ENCODE results near the gene LRRC59. TPM values are rescaled to one million over a fixed set of nuclear protein-coding genes. Genes with fewer than 3 reads are reported as not detected.
A peak's percentile ranks its signal among the peaks of the same experiment; 100 is the strongest.
"Not testable (repeated sequence)": the region's sequence is repeated elsewhere in the genome, so short reads cannot be mapped to it uniquely, and the experiment has no call there.

The LRRC59 gene
- total and polyA plus RNA-seq, 11 donors, result 13.7 to 150 (median 28.6) TPM

GRCh38 chr17:50339381-50339780, 57.9 kb downstream of the LRRC59 start:
- intact Hi-C loops (cut with DNase I), result no loop called here
- H3K9me3 ChIP-seq, result peaks cover 0 to 15% (median 0%) of the 10 kb centered on the region in 12 donors
- no peak for ATAC-seq

DNA sequence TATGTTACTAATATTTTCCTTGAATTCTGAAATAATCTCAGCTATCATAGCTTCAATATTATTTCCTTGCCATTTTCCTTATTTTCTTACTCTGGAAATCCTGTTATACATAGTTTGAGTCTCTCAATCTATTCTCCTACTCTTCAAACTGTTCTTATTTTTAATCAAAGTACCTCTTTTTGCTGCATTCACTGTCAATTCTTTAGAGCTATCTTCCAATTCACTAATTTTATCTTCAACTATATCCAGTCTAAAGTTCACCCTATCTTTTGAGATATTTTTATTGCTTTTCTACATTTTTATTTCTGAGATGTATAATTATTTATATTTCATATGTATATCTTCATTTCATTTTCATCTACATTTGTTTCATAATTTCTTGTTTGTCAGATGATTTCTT, 58.7 kb downstream of the LRRC59 start:
- intact Hi-C loops (cut with DNase I), result no loop called here
- Histone ChIP-seq H3K4me3 (no peak overlapping the region), H3K4me1 (no peaks in the 10 kb centered on the region), H3K9me3 (peaks cover 0 to 15% (median 0%) of the 10 kb centered on the region in 12 donors), H3K36me3 (no peaks in the 10 kb centered on the region), H3K27me3 (no peaks in the 10 kb centered on the region), H3K27ac (no peak overlapping the region)
- no peak for DNase-seq
- ATAC-seq, result no peak
- no peak for TF ChIP-seq POLR2A (IDR thresholded peaks at IDR 0.05)
- TF ChIP-seq, protein P1, sequence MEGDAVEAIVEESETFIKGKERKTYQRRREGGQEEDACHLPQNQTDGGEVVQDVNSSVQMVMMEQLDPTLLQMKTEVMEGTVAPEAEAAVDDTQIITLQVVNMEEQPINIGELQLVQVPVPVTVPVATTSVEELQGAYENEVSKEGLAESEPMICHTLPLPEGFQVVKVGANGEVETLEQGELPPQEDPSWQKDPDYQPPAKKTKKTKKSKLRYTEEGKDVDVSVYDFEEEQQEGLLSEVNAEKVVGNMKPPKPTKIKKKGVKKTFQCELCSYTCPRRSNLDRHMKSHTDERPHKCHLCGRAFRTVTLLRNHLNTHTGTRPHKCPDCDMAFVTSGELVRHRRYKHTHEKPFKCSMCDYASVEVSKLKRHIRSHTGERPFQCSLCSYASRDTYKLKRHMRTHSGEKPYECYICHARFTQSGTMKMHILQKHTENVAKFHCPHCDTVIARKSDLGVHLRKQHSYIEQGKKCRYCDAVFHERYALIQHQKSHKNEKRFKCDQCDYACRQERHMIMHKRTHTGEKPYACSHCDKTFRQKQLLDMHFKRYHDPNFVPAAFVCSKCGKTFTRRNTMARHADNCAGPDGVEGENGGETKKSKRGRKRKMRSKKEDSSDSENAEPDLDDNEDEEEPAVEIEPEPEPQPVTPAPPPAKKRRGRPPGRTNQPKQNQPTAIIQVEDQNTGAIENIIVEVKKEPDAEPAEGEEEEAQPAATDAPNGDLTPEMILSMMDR (IDR thresholded peaks at IDR 0.05), result no peak

More at GRCh38 chr17:50339381-50339780, 57.9 kb downstream of the LRRC59 start:
- Histone ChIP-seq H3K36me3 (no peaks in the 10 kb centered on the region), H3K4me1 (no peaks in the 10 kb centered on the region), H3K4me3 (no peak overlapping the region), H3K27me3 (no peaks in the 10 kb centered on the region), H3K27ac (no peak overlapping the region)
- no peak for TF ChIP-seq POLR2A (IDR thresholded peaks at IDR 0.05)
- TF ChIP-seq, protein P1 (IDR thresholded peaks at IDR 0.05), result no peak
- DNase-seq, result no peak

GRCh38 chr17:50337956-50338355, 59.4 kb downstream of the LRRC59 start:
- Histone ChIP-seq H3K27me3 (no peaks in the 10 kb centered on the region), H3K27ac (no peak overlapping the region), H3K36me3 (no peaks in the 10 kb centered on the region), H3K4me3 (no peak overlapping the region), H3K9me3 (peaks cover 0 to 15% (median 0%) of the 10 kb centered on the region in 12 donors), H3K4me1 (no peaks in the 10 kb centered on the region)
- WGBS, 4 donors, result 60 to 90% (median 87%) methylated on average over 2 of the region's 2 CpGs
- intact Hi-C loops (cut with DNase I), result no loop called here
- DNase-seq (no peak), ATAC-seq (no peak)
- TF ChIP-seq POLR2A (IDR thresholded peaks at IDR 0.05), result no peak
- TF ChIP-seq, protein P1 (IDR thresholded peaks at IDR 0.05), result no peak

DNA sequence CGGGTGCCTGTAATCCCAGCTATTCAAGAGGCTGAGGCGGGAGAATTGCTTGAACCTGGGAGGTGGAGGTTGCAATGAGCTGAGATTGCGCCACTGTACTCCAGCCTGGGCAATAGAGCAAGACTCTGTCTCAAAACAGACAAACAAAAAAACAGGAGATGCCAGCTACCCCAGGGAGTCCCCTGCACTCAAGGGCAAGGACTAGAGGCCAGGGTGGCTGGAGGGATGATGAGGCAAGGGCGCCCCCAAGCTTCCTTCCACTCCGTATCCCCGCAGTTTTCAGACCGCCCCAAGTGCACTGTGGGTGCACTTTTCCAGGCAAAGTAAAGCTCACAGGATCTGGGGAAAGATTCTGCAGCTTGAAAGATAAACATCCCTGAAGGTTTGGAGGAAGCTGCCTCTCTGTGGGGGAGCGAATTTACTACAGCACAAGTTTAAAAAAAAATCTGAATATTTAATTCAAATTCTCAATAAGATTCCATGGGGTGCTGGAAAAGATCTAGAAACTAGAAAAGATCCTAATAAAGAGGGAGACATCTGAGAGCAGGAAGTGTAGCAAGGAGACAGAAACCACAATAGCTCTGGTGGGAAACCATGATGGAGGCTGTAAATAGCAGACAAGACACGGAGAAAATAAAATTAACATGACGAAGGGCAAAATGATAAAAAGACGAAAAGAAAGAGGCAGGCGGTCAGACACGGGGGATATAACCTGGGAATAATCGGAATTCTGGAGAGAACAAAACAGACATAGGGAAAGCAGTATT, 63.8 kb downstream of the LRRC59 start:
- H3K4me3 ChIP-seq; H3K36me3 ChIP-seq; intact Hi-C loops (cut with DNase I); H3K27ac ChIP-seq; H3K9me3 ChIP-seq; H3K27me3 ChIP-seq; DNase-seq; H3K4me1 ChIP-seq; ATAC-seq: not testable (repeated sequence)
- 61 to 68% (median 66%) methylated on average over 14 of the region's 14 CpGs for WGBS, 4 donors

DNA sequence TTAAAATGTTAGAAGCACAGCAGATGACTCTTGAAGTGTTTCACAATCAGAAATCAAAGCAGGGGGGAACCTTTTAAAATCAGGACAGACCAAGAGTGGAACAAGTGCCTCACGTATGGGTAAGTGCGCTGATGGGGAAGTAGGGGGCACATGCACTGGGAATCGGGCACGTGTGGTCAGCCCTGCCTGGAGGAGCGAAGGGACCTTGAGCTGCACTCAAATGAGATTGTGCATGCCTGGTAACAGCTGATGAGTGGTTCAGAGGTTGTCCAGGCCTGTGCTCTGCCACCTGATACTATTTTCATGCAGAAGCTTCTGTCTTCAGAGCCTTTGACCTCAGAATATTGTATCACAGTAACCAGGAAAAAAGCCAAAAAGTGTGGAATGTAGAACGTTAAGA, 65.1 kb downstream of the LRRC59 start:
- no peaks in the 10 kb centered on the region for H3K36me3 ChIP-seq
- TF ChIP-seq, protein P1 (IDR thresholded peaks at IDR 0.05), result no peak
- no peak for TF ChIP-seq POLR2A (IDR thresholded peaks at IDR 0.05)
- DNase-seq (peak in 1 of 5 donors; percentile 56), ATAC-seq (peak; percentile 65 to 85 (median 78))
- H3K4me3 ChIP-seq, result no peak overlapping the region
- peaks cover 0 to 4% (median 0%) of the 10 kb centered on the region in 12 donors for H3K4me1 ChIP-seq
- 38 to 50% (median 48%) methylated on average over 6 of the region's 6 CpGs for WGBS, 4 donors
- intact Hi-C loops (cut with DNase I), result no loop called here
- H3K27ac ChIP-seq, result no peak overlapping the region
- no peaks in the 10 kb centered on the region for H3K9me3 ChIP-seq
- H3K27me3 ChIP-seq, result no peaks in the 10 kb centered on the region
